NB4 (cell line): ENCODE results near the gene PRH2.

Experiments used
- DNase-seq: peaks from one replicate; pipeline ENCODE4 v3.0.0; 2010; ENCODE audit warnings: low read depth
- H3K4me3 ChIP-seq: one replicate; pipeline ENCODE4 v1.5.1; 2011; ENCODE audit warnings: mild to moderate bottlenecking, low read depth, low read length, moderate library complexity
- MYC ChIP-seq: IDR thresholded peaks from 2 replicates; pipeline ENCODE4 v1.6.1; 2011; ENCODE audit warnings: low read depth, low read length
- POLR2A ChIP-seq: IDR thresholded peaks from 2 replicates; pipeline ENCODE4 v1.6.1; 2011; ENCODE audit warnings: mild to moderate bottlenecking; ENCODE audit not compliant: insufficient read length; ENCODE audit errors: extremely low read depth
- TF ChIP-seq, protein P1 (sequence below): IDR thresholded peaks from 2 replicates; pipeline ENCODE4 v1.6.1; 2011; ENCODE audit warnings: low read depth, low read length
- TF ChIP-seq, protein P2 (sequence below): IDR thresholded peaks from one replicate; pipeline ENCODE4 v1.5.1; 2012; ENCODE audit warnings: low read depth, low read length

Gene PRH2

DNA sequence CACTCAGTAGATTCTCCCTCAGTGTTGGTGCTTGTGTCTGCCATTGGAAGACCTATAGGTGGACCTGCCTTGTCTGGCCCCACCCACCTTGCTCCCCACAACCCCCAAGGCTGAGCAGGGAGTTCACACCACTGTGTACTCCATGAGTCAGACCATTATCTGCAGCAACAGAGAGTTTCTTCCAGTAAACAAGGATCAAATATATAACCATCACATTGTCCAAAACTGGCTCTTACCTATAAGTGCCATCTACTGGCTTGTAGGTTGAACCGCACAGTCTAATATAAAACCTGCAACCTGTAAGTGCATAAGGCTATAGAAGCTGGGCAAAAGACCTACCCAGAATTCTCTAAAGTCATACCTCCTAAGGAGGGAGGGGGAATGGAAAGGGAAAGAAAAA, 27.6 kb upstream of the PRH2 start:
- TF ChIP-seq, protein P1, sequence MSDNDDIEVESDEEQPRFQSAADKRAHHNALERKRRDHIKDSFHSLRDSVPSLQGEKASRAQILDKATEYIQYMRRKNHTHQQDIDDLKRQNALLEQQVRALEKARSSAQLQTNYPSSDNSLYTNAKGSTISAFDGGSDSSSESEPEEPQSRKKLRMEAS = no peak
- TF ChIP-seq POLR2A (no peak), MYC (no peak)
- TF ChIP-seq, protein P2, sequence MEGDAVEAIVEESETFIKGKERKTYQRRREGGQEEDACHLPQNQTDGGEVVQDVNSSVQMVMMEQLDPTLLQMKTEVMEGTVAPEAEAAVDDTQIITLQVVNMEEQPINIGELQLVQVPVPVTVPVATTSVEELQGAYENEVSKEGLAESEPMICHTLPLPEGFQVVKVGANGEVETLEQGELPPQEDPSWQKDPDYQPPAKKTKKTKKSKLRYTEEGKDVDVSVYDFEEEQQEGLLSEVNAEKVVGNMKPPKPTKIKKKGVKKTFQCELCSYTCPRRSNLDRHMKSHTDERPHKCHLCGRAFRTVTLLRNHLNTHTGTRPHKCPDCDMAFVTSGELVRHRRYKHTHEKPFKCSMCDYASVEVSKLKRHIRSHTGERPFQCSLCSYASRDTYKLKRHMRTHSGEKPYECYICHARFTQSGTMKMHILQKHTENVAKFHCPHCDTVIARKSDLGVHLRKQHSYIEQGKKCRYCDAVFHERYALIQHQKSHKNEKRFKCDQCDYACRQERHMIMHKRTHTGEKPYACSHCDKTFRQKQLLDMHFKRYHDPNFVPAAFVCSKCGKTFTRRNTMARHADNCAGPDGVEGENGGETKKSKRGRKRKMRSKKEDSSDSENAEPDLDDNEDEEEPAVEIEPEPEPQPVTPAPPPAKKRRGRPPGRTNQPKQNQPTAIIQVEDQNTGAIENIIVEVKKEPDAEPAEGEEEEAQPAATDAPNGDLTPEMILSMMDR = no peak
- no peak overlapping the region for H3K4me3 ChIP-seq
- DNase-seq = no peak

DNA sequence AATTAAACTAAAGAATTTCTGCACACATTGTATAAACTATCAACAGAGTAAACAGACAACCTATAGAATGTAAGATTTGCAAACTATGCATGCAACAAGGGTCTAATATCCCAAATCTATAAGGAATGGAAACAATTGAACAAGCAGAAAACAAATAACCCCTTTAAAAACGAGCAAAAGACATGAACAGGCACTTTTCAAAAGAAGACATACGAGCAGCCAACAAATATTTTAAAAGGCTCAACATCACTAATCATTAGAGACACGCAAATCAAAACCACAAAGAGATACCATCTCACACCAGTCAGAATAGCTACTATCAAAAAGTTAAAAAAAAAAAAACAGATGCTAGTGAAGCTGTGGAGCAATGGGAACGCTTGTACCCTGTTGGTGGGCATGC, 24.4 kb upstream of the PRH2 start:
- no peak overlapping the region for H3K4me3 ChIP-seq
- DNase-seq = no peak
- TF ChIP-seq, protein P2 = no peak
- TF ChIP-seq, protein P1 = no peak
- TF ChIP-seq POLR2A (no peak), MYC (no peak)

DNA sequence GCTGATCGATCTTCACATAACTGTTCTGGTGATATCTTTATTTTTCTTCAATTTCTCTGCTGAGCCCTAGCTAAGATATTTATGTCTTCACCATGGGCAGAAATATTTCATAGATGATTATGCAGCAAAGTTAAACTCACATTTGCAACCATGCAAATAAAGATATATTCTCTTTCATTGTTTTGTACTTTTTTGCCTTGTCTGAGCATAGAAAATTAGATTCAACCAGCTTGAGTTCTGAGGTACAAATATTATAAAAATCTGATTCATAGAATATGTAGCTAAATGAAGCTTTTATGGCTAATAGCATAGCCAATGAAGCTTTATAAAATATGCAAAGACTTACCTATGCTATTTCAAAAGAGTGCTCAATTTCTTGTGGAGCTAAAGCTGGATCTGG, 19.6 kb upstream of the PRH2 start, which contains the start of gene TAS2R13:
TSS of gene TAS2R13 (minus strand) at position 101 of the 400 bp plus-strand sequence. CDS start 264 bp downstream, outside the sequence.
- H3K4me3 ChIP-seq = no peak within 1 kb of the TSS
- no peak for TF ChIP-seq MYC
- no peak for TF ChIP-seq POLR2A
- TF ChIP-seq, protein P2 = no peak
- DNase-seq = no peak

DNA sequence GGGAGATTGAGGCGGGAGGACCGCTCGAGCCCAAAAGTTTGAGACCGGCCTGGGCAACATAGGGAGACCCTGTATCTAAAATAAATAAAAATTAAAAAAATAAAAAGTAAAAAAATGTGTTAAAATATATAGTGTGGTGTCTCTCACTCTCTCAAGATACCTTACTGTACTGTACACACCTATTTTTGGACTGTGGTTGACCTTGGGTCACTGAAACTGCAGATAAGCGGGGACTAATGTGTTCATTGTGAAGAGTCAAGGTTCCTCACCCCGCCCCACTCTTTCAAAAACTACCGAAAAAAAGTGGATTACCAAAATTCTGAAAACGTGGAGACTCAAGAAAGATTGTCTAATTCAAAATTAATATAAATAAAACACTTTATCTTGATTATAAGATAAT, 18.7 kb upstream of the PRH2 start:
- no peak overlapping the region for H3K4me3 ChIP-seq
- TF ChIP-seq, protein P1 = no peak
- TF ChIP-seq MYC (no peak), POLR2A (no peak)
- TF ChIP-seq, protein P2 = no peak
- no peak for DNase-seq

DNA sequence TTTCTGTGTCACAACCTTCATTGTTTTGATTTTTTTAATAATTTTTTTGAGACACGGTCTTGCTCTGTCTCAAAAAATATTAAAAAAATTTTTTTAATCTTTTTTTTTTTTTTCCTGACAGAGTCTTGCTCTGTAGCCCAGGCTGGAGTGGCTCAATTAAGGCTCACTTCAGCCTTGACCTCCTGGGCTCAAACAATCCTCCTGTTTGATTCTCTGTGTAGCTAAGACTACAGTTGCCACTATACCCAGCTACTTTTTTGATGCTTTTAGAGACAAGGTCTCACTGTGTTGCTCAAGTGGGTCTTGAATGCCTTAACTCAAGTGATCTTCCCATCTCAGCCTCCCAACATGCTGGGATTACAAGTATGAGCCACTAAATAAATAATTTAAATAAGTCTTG, 9.2 kb upstream of the PRH2 start:
- no peak overlapping the region for H3K4me3 ChIP-seq
- TF ChIP-seq, protein P1 = no peak
- TF ChIP-seq POLR2A = no peak
- TF ChIP-seq MYC = no peak
- TF ChIP-seq, protein P2 = no peak
- DNase-seq = no peak

DNA sequence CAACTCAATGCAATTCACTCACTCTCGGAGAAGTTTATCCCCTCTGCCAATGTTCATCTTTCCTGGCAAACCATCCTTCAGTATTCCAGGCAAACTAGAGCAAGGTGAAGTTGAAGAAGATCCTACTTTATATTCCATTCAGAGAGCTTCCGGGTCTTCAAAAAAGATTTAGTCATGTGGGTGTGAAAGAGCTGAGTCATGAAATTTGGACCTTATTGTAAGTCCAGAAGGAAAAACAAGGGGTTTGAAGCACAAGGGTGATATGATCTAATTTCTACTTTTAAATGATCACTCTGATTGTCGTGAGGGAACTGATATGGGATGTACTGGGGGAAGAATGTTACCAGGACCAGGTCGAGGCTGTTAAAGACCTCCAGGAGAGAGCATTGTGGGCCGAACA, 2.8 kb upstream of the PRH2 start:
- TF ChIP-seq, protein P2 = no peak
- TF ChIP-seq, protein P1 = no peak
- TF ChIP-seq MYC (no peak), POLR2A (no peak)
- no peak overlapping the region for H3K4me3 ChIP-seq
- no peak for DNase-seq
